Kidney epithelial cell (primary cell): ENCODE results near the gene ACACA. TPM values are rescaled to one million over a fixed set of nuclear protein-coding genes. Genes with fewer than 3 reads are reported as not detected.

Experiments used
- DNase-seq: peaks from one replicate; pipeline ENCODE4 v3.0.0-alpha.2; 2010; ENCODE audit warnings: low read depth
- H3K27me3 ChIP-seq: 2 replicates; pipeline ENCODE4 v1.6.0; 2011; ENCODE audit warnings: low read length; ENCODE audit not compliant: control insufficient read depth, insufficient read depth
- H3K36me3 ChIP-seq: 2 replicates; pipeline ENCODE4 v1.5.1; 2011; ENCODE audit warnings: low read length; ENCODE audit not compliant: control insufficient read depth, insufficient read depth
- H3K4me3 ChIP-seq: 2 replicates; pipeline ENCODE4 v1.5.1; 2011; ENCODE audit warnings: low read depth, mild to moderate bottlenecking, control low read depth, low read length
- total RNA-seq: library from RNA; depleted of rRNA; stranded (reverse); fragments of >200 nt; gene quantifications from 2 replicates; pipeline ENCODE4 v1.2.3, GENCODE V29; 2015
- TF ChIP-seq, protein P1 (sequence below): IDR thresholded peaks from 2 replicates; pipeline ENCODE4 v1.5.1; 2011; ENCODE audit warnings: mild to moderate bottlenecking, moderate library complexity, low read length, control low read depth, inconsistent platforms; ENCODE audit not compliant: insufficient read depth, poor library complexity, severe bottlenecking

The ACACA gene
- total RNA-seq, 1 donor from 2014 or later: 54.2 TPM

DNA sequence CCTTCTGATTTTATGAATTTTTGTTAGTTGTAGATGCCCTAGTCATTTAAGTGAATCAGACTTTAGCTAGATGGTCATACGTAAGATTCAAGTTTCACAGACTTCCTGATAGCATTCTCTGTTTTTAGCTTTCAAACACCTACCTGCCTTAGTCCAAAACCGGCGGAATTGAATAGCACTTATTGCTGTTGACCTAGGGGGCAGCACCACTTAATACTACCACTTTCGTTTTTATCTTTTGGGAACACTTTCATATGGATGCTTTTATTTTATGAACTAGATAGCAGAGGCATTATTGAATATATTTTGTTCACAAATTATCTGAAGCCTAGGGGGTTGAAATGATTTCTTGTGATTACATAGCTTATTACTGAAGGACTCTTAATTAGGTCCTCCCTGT lies 31.5 kb upstream of the ACACA start:
- TF ChIP-seq, protein P1, sequence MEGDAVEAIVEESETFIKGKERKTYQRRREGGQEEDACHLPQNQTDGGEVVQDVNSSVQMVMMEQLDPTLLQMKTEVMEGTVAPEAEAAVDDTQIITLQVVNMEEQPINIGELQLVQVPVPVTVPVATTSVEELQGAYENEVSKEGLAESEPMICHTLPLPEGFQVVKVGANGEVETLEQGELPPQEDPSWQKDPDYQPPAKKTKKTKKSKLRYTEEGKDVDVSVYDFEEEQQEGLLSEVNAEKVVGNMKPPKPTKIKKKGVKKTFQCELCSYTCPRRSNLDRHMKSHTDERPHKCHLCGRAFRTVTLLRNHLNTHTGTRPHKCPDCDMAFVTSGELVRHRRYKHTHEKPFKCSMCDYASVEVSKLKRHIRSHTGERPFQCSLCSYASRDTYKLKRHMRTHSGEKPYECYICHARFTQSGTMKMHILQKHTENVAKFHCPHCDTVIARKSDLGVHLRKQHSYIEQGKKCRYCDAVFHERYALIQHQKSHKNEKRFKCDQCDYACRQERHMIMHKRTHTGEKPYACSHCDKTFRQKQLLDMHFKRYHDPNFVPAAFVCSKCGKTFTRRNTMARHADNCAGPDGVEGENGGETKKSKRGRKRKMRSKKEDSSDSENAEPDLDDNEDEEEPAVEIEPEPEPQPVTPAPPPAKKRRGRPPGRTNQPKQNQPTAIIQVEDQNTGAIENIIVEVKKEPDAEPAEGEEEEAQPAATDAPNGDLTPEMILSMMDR: peak; percentile 6
- H3K4me3 ChIP-seq: no peak overlapping the region
- H3K36me3 ChIP-seq: no peaks in the 10 kb centered on the region
- no peaks in the 10 kb centered on the region for H3K27me3 ChIP-seq
- no peak for DNase-seq

DNA sequence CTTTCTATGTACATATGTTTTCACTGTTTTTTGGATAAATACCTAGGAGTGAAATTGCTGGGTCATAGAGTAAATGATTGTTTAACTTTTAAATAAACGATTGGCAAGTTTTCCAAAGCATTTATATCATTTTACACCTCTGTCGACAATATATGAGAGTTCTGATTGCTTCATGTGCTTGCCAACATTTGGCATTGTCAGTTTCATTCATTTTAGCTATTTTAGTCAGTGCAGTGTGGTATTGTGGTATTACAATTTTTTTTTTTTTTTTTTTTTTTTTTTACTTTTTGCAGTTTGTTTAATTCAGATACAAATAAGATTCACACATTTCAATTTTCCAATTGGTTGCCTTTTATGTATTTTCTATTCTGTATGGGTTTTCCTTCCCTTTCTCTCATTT lies 26.0 kb upstream of the ACACA start:
- H3K4me3 ChIP-seq: no peak overlapping the region
- H3K36me3 ChIP-seq: no peaks in the 10 kb centered on the region
- no peaks in the 10 kb centered on the region for H3K27me3 ChIP-seq
- DNase-seq: no peak
- TF ChIP-seq, protein P1: no peak

DNA sequence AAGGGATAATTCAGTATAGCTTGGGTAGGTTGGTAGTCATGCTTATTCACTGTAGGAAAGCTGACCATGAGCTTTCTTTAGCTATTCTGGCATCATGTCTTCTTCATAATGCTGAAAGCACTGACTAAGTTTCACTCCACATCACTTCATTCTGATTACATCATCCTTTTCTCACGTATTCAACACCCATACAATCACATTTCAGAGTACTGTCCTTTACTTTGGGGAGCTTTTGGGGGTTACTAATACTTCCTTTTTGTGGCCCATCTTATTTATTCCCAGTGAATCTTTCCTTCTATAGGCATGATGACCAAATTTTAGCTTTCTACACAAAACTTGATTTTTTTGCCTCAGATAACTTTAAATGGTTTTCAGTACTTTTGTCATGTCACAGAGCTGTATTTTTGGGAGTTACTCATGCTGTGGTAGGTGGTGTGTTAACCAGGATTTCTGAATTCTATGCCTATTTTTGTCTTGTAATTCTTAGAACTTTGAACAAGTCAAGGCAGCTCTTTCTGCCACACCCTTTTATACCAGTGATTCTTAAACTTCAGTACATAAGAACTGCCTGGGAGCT lies 23.5 kb upstream of the ACACA start:
- no peaks in the 10 kb centered on the region for H3K36me3 ChIP-seq
- TF ChIP-seq, protein P1: no peak
- no peak for DNase-seq
- no peak overlapping the region for H3K4me3 ChIP-seq
- no peaks in the 10 kb centered on the region for H3K27me3 ChIP-seq

DNA sequence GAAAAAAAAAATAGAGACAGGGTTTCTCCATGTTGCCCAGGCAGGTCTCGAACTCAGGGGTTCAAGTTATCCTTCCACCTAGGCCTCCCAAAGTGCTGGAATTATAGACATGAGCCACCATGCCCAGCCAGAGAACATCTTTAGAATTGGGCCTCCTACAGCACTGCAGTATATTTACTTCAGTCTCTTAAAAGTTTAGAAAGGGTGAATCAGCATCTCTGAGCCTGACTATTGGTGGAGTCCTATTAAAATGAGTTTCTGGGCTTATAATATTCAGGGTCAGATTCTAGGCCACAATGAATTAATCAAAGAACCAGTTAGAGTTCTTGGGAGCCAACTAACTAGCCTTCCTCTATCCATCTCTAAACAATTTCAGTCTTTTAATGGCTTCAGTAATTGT lies 22.8 kb upstream of the ACACA start:
- Histone ChIP-seq H3K36me3 (no peaks in the 10 kb centered on the region), H3K27me3 (no peaks in the 10 kb centered on the region), H3K4me3 (no peak overlapping the region)
- TF ChIP-seq, protein P1: no peak
- no peak for DNase-seq

DNA sequence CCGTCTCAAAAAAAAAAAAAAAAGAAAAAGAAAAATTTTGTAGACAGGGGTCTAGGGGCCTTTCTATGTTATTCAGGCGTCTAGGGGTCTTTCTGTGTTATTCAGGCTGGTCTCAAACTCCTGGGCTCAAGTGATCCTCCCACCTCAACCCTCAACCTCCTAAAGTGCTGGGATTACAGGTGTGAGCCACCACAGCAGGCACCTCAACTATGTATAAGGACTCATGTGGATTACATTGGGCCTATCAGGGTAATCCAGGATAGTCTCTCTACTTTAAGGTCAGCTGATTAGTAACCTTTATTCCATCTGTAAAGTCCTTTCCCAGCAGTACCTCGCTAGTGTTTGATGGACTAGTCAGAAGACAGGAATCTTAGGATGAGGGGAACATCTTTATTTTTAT lies 22.4 kb upstream of the ACACA start:
- TF ChIP-seq, protein P1: no peak
- no peaks in the 10 kb centered on the region for H3K36me3 ChIP-seq
- no peak overlapping the region for H3K4me3 ChIP-seq
- no peak for DNase-seq
- no peaks in the 10 kb centered on the region for H3K27me3 ChIP-seq

DNA sequence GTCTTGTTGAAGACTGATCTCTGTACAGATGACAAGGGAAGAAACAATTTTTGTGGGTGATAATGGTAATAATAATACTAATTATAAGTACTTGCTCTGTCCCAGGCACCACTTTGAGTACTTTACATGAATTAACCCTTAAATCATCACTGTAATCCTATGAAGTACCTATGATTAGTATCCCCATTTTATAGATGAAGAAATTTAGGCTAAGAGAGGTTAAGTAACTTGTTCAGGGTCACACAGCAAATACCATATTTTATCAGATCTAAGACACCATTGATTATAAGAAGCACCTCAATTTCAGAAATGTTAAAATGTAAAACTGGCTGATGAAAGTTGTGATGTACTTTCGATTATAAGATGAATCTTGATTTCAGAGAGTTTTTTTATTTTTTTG lies 18.6 kb upstream of the ACACA start:
- no peaks in the 10 kb centered on the region for H3K36me3 ChIP-seq
- H3K4me3 ChIP-seq: no peak overlapping the region
- TF ChIP-seq, protein P1: no peak
- DNase-seq: no peak
- no peaks in the 10 kb centered on the region for H3K27me3 ChIP-seq
